NCI-H510A treated with DMSO at 0.1 percent for 48 hours (cell line): Measurements from ENCODE around the gene CRLF2.
"Not testable (repeated sequence)": the region's sequence is repeated elsewhere in the genome, so short reads cannot be mapped to it uniquely, and the experiment has no call there.

Source experiments
- DNase-seq: peaks from one replicate; lab custom pipeline; 2025; lab: John Stamatoyannopoulos, UW

Gene CRLF2

GRCh38 chrX:1213971-1214370 lies 1.5 kb upstream of the CRLF2 start:
- no peak for DNase-seq

DNA sequence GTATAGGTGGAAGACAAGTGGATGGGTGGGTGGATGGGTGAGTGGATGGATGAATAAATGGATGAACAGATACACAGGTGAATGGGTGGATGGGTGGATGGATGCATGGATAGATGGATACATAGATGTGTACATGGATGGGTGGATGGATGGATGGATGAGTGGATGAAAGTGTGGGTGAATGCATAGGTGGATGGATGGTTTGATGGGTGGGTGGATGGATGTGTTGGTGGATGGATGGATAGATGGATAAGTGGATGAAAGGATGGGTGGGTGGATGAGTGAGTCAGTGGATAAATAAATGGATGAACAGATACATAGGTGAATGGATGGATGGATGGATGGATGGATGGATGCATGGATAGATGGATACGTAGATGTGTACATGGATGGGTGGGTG lies 1.6 kb downstream of the CRLF2 start:
- no peak for DNase-seq

DNA sequence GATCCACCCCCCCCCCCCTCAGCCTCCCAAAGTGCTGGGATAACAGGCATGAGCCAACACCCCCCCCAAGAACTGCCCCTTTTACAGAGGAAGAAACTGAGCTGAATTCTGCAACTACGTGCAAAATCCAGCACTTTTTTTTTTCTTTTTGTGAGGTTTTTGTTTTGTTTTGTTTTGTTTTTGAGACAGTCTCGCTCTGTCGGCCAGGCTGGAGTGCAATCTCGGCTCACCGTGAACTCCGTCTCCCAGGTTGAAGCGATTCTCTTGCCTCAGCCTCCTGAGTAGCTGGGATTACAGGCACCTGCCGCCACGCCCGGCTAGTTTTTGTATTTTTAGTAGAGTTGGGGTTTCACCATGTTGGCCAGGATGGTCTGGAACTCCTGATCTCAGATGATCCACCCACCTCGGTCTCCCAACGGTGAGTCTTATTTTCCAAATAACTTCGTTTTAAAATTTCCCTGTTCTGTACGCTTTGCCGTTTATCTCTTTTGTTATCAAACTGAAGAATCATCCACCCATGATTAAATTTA lies 4.9 kb downstream of the CRLF2 start:
- DNase-seq: no peak

DNA sequence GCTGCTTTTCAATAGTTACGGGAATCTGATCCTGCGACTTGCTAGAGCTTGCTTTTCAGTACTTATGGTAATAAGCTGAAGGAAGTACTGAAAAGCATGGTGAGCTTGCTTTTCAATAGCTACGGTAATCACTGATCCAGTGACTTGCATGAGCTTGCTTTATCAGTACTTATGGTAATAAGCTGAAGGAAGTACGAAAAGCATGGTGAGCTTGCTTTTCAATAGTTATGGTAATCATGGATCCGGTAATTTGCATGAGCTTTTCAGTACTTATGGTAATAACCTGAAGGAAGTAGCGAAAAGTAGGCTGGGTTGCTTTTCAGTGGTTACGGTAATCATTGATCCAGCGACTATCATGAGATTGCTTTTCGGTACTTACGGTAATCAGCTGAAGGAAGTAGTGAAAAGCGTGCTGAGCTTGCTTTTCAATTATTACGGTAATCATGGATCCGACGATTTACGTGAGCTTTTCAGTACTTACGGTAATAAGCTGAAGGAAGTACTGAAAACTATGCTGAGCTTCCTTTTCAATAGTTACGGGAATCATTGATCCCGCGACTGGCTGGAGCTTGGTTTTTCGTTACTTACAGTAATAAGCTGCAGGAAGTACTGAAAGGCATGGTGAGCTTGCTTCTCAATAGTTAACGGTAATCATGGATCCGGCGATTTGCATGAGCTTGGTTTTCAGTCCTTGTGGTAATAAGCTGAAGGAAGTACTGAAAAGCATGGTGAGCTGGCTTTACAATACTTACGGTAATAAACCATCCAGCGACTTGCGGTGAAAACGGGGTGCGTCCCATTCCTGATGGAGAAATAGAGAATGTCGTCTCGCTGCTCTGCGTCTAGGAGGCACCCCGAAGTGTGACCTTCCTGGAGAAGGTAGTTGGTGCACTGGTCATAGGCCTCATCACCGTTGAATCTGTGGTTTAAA lies 6.5 kb downstream of the CRLF2 start:
- DNase-seq: no peak

- DNase-seq: no peak
These were observed 10.2 kb downstream of the CRLF2 start for GRCh38 chrX:1202251-1202650.

DNA sequence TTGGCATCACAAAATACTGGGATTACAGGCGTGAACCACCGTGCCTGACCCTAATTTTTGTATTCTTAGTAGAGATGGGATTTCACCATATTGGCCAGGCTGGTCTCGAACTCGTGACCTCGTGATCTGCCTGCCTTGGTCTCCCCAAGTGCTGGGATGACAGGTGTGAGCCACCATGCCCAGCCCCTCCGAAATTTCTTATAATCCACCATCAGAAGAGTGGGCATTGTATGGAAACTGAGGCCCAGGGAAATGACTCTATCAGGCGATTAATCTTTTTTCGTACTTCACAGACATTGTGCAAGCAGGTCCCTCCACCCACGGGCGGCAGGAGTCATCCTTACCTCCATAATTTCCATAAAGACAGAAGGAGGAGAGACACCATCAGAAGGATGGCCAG lies 16.0 kb downstream of the CRLF2 start:
- DNase-seq: no peak

DNA sequence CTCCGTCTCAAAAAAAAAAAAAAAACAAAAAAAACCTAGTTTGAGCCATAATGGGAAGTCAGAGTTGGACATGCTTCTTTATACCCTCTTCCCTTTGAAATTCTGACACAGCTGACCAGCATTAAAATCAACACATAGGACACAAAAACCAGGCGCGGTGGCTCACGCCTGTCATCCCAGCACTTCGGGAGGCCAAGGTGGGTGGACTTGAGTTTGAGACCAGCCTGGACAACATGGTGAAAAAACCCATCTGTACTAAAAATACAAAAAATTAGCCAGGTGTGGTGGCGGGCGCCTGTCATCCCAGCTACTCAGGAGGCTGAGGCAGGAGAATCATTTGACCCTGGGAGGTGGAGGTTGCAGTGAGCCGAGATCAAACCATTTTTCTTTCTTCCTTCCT lies 20.3 kb downstream of the CRLF2 start:
- DNase-seq: not testable (repeated sequence)

- no peak for DNase-seq
These were observed 21.8 kb downstream of the CRLF2 start for GRCh38 chrX:1190596-1191145.

DNA sequence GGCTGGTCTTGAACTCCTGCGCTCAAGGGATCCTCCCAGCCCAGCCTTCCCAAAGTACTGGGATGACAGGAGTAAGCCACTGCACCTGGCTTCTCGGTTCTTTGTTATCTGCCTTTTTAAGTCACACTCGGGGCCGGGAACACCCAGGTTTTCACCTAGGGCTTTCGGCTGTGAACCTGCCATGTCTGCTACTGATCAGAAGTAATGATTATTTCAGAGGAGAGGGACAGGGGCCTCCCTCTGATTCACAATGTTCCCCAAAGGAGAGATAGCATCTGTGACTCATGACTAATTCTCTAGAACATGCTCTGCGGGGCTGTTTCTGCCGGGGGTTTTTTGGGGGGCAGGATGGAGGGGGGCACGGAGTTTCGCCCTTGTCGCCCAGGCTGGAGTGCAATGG lies 26.9 kb downstream of the CRLF2 start:
- no peak for DNase-seq

DNA sequence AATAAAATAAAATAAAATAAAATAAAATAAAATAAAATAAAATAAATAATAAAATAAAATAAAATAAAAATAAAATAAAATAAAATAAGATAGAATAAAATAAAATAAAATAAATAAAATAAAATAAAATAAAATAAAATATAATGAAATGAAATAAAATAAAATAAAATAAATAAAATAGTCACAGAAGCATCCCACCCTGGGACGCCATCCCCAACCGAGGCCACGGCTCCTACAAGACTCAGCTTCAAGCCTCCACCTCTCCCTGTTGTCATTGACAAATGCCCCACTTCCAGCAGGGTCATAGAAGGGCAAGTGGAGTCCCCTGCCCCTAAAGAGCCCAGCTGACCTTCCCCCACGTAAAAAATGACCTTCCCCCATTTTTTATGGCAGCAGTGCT lies 30.2 kb downstream of the CRLF2 start:
- DNase-seq: no peak

- DNase-seq: not testable (repeated sequence)
These were observed 30.8 kb downstream of the CRLF2 start for GRCh38 chrX:1181661-1182060.

DNA sequence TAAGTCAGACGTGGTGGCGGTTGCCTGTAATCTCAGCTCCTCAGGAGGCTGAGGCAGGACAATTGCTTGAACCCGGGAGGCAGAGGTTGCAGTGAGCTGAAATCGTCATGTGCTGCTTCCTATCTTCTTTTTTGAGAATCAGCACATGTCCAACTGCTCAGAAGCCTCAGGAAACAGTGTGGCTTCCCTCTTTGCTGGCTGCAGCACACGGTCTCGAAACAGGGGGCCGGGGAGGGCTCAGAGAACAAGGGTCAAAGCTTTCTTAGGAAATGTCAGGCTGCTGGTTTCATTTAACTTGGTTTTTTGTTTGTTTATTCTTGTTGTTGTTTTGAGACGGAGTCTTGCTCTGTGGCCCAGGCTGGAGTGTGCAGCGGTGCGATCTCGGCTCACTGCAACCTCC lies 31.3 kb downstream of the CRLF2 start:
- DNase-seq: no peak

GRCh38 chrX:1178580-1179057 lies 33.8 kb downstream of the CRLF2 start:
- DNase-seq: no peak

- not testable (repeated sequence) for DNase-seq
These were observed 35.7 kb downstream of the CRLF2 start for GRCh38 chrX:1176531-1177320.

- not testable (repeated sequence) for DNase-seq
These were observed 37.6 kb downstream of the CRLF2 start for GRCh38 chrX:1174609-1175545.

GRCh38 chrX:1173435-1173834 lies 39.0 kb downstream of the CRLF2 start:
- DNase-seq: not testable (repeated sequence)

- no peak for DNase-seq
These were observed 40.0 kb downstream of the CRLF2 start for GRCh38 chrX:1172496-1172895.

DNA sequence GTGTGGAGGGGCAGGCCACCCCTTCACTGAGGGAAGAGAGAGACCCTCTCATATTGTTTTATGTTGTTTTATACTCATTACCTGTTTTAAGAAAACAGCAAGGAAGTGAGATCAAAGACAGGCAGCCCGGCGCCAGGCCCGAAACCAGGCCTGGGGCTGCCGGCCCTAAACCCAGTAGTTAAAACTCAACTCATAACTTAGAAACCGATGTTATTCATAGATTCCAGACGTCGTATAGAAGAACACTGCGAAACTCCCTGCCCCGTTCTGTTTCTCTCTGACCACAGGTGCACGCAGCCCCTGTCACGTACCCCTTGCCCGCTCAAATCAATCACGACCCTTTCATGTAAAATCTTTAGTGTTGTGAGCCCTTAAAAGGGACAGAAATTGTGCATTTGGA lies 40.5 kb downstream of the CRLF2 start:
- DNase-seq: not testable (repeated sequence)

DNA sequence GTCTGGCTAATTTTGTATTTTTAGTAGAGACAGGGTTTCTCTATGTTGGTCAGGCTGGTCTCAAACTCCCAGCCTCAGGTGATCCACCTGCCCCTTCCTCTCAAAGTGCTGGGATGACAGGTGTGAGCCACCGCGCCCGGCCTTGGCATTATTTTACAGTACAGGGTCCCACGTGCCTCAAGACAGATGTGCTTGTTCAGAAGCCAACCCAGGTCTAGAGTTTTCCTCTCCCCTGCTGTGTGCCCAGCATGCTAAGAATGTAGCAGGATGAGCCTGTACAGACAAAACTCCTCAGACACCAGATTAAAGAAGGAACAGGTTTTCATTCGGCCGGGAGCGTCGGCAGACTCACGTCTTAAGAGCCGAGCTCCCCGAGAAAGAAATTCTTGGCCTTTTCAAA lies 42.2 kb downstream of the CRLF2 start:
- DNase-seq: no peak

DNA sequence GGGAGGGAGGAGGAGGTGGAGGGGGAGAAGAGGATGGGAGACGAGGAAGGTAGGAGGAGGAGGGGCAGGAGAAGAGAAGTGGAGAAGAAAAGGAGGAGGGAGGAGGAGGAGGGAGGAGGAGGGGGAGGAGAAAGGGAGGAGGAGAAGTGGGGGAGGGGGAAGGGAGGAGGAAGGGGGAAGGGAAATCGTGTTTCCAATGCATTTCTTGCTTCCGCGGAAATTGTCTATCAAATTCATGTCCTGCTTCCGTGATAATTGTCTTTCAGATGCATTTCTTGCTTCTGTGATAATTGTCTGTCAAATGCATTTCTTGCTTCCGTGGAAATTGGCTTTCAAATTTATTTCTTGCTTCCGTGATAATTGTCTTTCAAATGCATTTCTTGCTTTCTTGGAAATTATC lies 43.3 kb downstream of the CRLF2 start:
- no peak for DNase-seq

DNA sequence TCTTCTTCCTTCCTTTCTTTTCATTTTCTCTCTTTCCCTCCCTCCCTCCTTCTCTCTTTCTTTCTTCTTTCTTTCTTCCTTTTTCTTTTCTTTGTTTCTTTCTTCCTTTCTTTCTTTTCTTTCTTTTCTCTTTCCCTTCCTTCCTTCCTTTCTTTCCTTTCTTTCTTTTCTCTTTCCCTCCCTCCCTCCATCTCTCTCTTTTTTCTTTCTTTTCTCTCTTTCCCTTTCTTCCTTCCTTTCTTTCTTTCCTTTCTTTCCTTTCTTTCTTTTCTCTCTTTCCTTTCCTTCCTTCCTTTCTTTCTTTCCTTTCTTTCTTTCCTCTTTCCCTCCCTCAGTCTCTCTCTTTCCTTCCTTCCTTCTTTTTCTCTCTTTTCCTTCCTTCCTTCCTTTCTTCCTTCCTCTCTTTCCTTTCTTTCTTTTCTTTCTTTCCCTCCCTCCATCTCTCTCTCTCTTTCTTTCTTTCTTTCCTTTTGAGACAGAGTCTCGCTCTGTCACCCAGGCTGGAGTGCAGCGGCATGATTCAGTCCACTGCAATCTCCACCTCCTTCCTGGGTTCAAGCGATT lies 44.4 kb downstream of the CRLF2 start:
- DNase-seq: no peak
